GM21619 (cell line): ENCODE results near the gene COL1A1.
A peak's percentile ranks its signal among the peaks of the same experiment; 100 is the strongest.

ENCODE experiments used
- ATAC-seq: cut with Tn5 transposase; IDR thresholded peaks from one replicate; pipeline ENCODE4 v1.9.1; 2021; ENCODE audit not compliant: unreplicated experiment

Gene COL1A1

DNA sequence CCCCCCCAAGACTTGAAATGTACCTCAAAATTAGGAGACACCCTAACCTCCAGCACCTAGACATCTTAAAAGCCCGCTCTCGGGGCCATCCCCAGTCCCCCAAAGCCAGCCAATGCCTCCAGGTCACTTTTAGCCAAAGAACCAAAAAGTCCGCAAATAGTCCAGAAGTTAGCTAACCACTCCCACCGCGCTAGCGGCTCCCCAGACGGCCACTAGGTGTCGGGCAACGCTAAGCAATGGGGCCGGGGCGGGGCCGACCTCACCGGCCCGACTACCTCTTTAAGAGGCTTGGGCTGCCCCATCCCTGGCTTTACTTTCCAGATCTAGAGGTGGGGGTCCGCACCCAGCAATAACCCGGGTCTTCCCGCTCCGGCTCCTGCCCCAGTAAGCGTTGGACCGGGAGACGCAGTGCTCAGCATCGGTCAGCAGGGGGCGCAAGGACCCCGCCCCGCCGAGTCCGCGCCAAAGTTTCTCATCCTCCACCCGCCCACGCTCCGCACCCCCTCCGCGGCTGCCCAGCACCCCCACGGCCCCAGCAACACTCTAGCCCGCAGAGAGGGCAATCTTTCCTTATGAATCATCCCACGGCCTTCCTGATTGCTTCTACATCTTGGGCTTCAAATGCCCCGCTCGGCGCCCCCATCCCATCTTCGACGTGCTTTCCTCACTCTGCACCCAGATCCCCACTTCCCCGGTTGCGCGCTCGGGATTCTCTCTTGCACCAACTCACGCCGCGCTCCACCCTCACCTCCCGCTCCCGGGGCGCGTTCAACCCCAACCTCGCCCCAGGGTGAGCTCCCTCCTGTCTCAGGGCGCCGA, 765 bp downstream of the COL1A1 start:
- peak; percentile 53 for ATAC-seq

DNA sequence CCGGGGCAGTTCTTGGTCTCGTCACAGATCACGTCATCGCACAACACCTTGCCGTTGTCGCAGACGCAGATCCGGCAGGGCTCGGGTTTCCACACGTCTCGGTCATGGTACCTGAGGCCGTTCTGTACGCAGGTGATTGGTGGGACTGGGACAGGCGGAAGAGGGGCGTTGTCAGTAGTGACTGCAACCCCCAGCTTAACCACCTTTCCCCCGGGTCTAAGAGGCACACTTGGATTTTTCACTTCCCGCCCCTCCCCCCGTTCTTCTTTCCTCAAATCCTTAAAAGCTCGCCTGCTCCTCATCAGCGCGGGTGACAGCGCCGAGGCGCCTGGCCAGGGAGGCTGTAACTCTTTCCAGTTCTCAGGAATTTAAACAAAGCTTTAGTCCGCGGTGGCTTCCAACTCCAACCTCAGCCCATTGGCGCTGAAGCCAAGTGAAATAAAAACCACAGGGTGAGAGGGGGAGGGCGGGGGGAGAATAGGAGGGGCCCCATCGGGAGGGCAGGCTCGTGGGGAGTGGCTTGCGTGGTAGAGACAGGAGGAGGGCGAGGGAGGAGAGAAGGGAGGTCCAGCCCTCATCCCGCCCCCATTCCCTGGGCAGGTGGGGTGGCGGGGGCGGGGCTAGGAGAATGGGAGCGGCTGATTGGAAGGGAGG, 1.5 kb downstream of the COL1A1 start:
- ATAC-seq, result peak; percentile 23

DNA sequence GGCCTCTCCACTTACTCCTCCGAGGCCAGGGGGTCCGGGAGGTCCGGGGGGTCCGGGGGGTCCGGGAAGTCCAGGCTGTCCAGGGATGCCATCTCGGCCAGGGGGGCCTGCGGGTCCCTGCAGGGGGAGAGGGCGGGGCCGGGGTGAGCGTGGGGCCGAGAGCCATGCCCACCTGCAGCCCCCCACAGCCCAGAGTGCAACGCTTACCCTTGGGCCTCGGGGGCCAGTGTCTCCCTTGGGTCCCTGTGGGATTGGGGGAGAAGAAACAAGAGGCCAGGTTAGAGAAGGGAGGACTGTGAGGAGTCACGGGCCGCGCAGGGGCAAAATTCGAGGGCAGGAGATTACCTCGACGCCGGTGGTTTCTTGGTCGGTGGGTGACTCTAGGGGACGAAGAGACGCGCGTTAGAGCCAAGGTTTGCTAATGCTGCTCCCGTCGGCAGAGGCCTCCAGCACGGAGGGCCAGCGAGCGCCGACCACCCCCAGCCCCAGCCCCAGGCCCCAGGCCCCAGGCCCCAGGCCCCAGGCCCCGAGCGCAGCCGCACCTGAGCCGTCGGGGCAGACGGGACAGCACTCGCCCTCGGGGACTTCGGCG, 2.1 kb downstream of the COL1A1 start:
- ATAC-seq, result no peak

DNA sequence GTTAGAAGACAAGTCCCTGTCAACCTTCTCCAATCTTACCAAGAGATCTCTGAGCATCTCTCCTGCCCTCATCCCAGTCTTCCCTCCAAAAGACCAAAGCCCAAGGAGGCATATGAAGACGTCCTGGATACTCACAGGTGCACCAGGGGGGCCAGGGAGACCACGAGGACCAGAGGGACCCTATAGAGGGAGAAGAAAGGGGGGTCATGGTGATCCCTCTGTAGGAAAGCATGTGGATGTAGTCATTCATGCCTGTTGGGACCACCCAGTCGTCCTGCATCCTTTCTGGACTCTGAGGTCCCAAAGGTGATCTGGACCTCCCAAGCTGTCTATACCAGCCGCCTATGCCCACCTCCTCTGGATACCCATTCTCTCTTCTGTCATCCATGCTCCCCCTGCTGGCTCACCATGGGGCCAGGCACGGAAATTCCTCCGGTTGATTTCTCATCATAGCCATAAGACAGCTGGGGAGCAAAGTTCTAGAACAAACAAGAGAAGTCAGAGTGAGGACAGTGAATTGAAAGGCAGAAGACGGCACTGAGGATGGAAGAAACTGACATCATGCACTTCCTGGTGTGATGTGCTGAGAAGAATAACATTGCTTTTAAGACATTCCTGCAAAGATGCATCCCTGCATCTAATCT, 3.3 kb downstream of the COL1A1 start:
- no peak for ATAC-seq

DNA sequence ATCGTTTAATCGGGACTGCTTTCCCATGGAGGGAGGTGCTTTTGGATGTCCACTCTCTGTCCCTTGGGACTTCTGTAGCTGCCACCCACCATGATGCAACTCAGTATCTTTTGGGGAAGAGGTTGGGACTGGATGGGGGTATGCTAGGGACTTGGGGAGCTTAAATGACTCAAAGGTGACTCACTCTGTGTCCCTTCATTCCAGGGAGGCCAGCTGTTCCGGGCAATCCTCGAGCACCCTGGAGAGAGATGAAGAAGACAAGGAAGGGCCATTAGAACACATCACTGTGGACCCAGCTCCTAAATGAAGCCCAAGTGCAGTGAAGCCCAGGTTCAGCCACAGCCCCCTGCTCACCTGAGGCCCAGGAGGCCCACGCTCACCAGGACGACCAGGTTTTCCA, 4.6 kb downstream of the COL1A1 start:
- ATAC-seq, result no peak

DNA sequence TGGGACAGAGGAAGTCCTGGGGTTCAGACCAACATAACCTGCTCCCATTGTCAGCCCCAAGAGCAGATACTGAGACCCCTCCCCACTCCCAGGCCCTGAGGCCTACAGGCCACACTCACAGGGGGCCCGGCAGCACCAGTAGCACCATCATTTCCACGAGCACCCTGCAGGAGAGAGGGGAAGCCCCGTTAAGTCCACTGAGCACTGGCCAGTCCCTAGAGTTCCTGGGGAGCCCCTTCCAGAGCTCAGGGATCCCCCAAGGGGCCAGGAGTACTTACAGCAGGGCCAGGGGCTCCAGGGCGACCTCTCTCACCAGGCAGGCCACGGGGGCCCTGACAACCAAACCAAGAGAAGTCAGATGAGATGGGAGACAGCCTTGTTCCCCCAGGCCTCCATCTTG, 5.4 kb downstream of the COL1A1 start:
- no peak for ATAC-seq

DNA sequence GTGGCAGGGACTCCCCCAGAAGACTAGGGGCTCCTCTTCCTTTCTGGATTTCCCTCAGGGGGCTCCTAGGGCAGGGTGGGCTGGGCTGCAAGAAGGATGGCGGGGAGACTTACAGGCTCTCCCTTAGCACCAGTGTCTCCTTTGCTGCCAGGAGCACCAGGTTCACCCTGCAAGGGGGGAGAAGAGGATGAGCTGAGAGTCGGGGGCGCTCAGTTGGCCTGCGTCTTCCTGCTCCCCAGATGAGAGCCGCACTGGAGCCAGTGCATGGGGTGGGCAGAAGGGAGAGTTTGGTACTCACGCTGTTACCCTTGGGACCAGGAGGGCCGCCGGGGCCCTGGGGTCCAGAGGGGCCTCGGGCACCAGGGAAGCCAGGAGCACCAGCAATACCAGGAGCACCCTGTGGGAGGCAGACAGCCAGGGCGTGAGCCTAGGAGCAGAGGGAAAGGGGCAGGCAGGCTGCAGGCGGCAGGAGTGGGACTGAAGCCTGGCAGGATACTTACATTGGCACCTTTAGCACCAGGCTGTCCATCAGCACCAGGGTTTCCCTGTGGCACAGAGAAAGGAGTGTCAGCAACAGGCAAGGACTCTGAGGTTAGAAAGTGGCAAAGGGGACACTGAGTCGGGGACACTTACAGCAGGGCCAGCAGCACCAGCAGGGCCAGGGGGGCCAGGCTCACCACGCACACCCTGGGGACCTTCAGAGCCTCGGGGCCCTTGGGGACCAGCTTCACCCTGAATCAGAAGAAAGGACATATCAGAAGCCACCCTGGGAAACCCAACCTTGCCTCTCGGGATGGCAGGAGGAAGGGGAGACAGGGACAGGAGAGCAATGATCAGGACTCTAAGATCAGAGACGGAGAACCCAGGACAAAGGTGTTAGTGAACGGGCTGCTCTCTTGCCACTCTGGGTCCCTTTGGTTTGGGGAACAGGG, 6.2 kb downstream of the COL1A1 start:
- no peak for ATAC-seq

DNA sequence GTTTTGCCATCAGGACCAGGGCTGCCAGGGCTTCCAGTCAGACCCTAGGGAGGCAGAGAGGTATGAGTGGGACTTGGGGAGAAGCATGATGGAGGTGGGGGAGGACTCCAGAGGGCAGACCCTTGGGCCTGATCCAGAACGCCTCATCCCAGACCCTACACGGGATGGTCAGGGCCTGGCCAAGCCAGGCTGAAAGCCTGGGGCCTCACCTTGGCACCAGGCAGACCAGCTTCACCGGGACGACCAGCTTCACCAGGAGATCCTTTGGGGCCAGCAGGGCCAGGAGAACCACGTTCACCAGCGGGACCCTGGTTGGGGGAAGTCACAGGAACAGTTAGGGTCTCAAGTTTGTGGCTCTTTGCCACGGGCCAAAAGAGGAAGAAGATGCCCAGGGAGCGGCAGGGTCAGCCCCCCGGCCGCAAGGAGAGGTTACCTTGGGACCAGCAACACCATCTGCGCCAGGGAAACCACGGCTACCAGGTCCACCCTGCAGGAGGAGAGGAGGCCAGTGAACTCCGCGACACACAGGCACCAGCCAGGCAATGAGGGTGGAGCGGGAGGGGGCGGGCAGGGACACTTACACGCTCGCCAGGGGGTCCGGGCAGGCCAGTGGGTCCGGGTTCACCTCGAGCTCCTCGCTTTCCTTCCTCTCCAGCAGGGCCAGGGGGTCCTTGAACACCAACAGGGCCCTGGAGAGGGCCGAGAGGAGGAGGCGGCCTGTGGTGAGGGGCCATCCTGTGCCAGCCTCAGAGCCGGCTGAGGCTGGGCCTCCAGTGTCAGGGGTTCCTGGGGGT, 7.1 kb downstream of the COL1A1 start:
- ATAC-seq, result no peak

DNA sequence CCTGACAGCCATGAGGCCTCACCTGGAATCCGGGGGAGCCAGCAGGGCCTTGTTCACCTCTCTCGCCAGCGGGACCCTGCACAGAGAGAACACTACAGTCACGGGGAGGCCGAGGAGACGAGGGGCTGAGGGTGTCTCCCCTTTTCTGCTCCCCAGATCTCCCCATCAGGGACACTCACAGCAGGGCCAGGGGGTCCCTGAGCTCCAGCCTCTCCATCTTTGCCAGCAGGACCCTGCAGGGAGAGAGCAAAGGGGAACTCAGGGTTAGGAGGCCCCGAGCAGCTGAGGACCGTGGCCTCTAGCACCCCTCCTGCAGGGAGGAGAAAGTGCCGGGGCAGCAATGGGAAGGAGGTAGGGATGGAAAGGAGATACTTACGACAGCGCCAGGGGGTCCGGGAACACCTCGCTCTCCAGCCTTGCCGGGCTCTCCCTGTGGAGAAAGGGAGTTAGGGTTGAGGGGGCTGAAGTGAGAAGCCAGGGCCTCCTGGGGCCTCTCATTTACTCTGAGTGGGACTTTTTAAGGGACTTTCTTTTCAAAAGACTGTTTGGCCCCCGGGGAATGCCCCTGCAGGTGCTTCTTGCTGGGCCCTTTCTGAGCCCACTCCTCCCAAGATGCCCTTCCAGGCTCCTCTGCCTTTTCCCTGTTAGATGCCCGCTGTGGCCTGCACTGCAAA, 8.7 kb downstream of the COL1A1 start:
- ATAC-seq, result no peak

DNA sequence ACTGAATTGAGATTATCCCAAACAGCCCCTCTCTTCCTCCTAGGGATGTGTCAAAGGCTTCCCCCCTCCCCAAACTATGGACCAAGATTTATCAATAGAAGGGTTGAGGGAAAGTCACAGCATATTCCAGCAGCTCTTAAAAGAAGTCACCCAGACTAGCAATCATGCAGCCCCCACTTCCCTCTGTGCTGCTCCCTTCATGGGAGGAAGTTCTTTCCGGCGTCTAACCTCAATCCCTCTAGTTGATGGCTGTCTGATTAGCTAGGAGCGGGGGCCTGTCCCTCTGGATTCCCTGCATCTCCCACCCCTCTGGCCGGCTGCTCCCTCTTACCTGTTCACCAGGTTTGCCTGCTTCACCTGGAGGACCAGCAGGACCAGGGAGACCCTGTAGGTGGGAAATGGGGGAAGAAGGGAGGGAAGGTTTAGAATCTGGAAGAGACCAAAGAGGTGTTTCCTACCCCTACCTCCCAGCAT, 9.2 kb downstream of the COL1A1 start:
- ATAC-seq, result no peak

DNA sequence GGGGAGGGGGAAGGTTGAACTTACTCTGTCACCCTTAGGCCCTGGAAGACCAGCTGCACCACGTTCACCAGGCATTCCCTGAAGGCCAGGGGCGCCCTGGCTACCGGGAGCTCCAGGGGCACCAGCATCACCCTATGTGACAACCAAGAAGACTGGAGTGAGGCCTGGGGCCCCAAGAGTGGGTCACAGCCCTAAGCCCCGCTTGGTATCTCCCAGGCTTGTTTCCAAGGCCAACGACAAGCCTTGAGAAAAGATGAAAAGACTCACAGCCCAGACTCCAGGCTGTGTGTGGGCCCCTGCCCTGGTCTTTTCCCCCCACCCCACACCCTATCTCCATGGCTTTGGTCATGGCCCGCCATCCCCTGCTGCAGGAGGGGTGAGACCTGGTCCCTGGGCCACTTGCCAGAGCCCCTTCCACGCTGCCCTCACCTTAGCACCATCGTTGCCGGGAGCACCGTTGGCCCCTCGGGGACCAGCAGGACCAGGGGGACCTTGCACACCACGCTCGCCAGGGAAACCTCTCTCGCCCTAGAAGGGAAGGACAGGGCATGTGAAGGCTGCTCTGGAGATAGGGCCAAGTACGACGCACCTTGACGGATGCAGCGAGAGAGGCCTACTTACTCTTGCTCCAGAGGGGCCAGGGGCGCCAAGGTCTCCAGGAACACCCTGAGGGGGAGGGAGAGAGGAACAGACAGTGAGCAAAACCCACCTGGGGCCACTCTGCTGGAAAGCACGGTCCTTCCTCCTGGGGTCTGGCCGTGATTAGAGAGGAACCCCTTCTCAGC, 9.9 kb downstream of the COL1A1 start:
- ATAC-seq, result no peak

DNA sequence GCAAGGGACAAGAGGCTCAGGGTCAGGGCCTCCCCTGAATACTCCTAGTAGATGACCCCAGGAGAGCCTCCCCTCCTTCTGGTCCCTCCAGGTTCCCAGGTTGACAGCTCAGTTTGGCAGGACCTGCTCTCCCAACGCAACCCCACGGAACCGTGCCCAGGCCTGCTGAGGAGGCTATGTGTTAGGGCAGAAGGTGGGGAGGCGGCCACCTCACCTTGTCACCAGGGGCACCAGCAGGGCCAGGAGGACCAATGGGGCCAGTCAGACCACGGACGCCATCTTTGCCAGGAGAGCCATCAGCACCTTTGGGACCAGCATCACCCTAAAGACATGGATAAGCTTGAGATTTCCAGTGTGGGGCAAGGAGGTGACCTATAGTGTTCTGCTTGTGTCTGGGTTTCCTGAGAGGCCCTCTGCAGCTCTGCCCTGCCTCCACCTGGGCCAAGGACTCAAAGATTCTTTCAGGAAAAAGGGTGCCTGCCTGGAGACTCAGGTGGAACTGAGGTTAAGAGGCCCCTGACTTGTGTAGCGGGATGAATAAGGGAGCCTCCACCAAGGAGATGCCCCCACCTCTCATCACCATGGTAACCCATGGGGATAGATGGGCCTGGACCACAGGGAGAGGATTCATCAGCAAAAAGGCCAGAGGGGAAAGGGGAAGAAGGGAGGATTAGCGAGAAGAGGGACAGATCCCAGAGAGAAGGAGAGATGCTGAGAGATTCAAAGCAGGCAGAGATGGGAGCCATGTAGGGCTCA, 10.7 kb downstream of the COL1A1 start:
- ATAC-seq, result no peak

DNA sequence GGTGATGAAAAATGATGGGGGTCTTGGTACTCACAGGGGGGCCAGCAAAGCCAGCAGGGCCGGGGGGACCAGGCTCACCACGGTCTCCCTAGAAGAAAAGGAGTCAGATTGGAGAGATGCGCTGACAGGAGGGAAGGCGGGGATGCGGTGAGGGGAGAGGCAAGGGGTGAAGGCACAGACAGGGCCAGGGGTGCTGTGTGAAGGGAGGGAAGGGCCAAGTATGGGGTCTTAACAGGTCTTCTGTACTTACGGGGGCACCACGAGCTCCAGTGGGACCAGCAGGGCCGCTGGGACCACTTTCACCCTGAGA, 11.2 kb downstream of the COL1A1 start:
- ATAC-seq, result no peak

DNA sequence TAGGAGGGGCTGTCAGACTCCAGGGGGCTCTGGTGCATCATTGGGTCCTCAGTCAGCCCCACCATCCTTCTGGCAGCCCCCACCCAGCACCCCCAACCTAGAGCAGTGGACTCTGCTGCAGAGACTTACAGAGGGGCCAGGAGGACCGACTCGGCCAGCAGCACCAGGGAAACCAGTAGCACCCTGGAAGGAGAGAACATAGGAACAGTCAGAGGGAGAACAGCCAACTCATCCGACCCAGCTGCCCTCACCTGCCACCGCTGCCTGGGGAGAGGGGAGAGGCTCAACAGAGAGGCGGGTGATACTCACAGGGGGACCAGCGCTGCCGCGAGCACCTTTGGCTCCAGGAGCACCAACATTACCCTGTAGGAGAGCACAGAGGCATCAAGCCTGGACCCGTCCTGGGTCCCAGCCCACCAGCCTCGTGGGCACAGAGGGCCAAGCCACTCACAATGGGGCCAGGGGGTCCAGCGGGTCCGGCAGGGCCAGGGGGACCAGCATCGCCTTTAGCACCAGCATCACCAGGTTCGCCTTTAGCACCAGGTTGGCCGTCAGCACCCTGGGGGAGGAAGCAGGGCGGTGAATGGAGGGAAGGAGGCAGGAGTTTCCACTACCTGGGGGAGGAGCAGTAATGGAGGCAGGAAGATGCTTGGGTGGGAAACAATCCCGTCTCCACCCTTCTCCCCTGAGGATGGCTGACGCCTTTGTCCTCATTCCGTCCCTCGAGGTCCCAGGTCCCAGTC, 11.7 kb downstream of the COL1A1 start:
- ATAC-seq, result no peak

DNA sequence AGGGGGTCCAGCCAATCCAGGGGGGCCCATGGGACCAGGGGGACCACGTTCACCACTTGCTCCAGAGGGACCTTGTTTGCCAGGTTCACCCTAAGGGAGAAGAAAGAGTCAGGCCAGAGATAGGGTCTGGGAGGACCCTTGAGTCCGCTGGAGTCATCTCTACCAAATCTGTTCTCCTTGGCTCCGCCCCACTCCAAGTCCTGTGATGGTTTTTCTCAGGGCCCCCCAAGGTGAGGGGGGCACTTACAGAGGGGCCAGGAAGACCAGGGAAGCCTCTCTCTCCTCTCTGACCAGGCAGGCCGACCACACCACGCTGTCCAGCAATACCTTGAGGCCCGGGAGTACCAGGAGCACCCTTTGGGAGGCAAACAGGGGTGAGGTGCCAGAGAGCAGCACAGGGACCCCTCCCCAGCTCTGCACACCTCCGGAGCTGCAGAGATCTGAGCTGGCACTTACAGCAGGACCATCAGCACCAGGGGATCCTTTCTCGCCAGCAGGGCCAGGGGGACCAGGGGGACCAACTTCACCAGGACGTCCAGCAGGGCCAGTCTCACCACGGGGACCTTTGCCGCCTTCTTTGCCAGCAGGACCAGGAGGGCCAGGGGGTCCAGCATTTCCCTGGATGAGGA, 12.4 kb downstream of the COL1A1 start:
- no peak for ATAC-seq

DNA sequence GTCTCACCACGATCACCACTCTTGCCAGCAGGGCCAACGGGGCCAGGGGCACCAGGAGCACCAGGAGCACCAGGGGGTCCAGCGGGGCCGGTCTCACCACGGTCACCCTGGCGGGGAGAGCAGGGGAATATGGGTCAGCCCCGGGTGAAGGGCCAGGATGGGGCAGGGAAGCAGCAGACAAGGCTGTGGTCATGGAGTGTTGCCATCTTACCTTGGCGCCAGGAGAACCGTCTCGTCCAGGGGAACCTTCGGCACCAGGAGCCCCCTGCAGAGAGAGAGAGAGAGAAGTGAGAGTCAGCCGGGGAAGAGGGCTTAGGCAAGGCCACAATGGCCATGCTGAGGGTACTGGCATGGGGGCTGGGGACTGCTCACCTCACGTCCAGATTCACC, 12.9 kb downstream of the COL1A1 start:
- no peak for ATAC-seq
